GM18868 (cell line): ENCODE data around the gene NASP.

Source experiments
- ATAC-seq: cut with Tn5 transposase; IDR thresholded peaks from one replicate; pipeline ENCODE4 v1.9.1; 2021; ENCODE audit warnings: mild to moderate bottlenecking, moderate library complexity; ENCODE audit not compliant: unreplicated experiment

Gene NASP

DNA sequence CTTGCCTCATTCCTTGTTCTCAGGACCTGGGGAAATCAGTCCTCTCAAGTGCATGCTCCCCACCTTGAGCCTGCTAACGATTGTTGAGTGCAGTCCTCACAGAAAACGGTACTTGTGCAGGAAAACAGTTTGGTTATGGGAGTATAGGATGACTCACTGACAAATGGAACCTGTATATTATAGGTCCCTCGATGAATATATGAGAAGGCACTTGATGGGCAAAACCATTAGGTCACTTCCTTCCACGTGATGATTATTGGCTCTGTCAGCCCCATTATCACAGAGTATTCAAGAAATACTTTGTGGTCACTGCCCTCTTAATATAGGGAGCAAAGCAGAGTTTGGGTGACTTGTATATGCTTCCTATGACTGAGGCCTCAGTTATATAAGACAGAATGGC is 33.8 kb downstream of the NASP start:
- ATAC-seq = no peak

DNA sequence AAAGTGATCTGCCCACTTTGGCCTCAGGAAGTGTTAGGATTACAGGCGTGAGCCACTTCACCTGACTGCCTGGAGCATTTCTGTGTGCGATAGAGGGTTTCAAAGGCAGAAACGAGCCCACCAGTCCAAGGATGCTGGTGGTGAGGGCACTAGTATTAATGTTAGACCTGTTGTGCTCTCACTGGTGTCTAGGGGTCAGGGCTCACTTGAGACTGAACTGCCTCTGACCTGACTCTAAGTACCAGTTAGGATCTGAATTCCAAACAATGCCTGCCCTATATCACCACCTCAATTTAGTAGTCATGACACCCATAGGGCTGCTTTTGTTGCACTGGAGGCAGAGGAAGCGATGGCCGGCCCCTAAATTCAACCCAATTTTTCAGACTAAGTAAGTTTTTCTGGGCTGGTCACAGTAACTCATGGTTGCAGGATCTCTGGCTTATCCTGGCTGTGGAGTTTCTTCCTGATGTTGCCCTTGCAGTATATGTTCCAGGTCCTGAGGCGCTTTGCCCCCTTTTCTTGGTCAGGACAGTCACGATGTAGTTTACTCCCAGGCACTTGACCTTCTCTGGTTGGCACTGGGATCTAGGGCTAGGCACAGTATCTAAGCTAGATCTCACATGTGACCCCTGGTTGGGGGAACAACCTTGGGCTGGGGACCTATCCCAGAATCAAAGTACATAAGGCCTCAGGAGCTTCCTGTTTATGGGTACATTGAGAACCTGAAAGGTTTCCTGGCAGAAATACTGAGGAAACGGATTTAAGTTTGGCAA is 35.5 kb downstream of the NASP start:
- no peak for ATAC-seq

GRCh38 chr1:45620588-45621500 is 37.0 kb downstream of the NASP start:
- no peak for ATAC-seq

DNA sequence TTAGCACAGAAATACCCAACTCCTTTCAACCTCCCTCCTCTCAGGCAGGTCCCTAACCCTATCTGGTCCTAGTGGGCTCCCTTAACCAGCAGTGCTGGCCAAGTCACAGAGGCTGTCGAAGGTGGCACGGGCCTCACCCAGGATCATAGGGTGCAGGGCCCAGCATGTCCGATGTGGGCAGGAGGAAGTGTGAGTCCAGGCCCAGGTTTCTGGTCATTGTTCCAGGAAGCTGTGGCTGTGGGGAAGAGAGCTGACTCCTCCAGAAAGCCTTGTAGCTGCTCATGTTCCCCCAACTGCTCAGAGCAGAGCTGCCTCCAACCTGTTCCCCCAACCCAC is 37.6 kb downstream of the NASP start:
- no peak for ATAC-seq

- ATAC-seq = no peak
Observed at GRCh38 chr1:45621895-45622523, 38.2 kb downstream of the NASP start.

- no peak for ATAC-seq
Observed at GRCh38 chr1:45622524-45623394, 38.9 kb downstream of the NASP start.

DNA sequence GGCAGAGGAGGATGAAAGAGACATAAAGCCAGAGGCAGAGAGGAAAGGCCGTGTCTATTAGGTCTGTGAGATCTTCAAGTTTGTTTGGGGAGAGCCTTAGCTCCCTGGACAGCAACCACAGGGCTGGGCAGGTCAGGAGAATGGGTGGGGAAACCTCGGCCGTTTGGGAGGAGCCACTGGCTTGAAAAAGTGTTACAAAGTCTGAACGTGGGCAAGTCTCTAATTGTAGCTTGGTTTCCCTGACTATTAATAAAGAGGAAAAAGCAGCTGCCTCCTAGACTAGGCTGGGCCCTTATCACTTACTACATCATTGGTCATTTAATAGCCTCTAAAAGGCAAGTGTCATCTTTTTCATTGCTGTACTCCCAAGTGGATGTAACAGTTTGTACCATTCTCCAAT is 40.1 kb downstream of the NASP start, which contains the start of gene CCDC17:
Gene CCDC17, minus strand, starts transcription at position 83 of the 400 bp plus-strand sequence. CDS start 145 bp downstream, outside the sequence.
- no peak for ATAC-seq

DNA sequence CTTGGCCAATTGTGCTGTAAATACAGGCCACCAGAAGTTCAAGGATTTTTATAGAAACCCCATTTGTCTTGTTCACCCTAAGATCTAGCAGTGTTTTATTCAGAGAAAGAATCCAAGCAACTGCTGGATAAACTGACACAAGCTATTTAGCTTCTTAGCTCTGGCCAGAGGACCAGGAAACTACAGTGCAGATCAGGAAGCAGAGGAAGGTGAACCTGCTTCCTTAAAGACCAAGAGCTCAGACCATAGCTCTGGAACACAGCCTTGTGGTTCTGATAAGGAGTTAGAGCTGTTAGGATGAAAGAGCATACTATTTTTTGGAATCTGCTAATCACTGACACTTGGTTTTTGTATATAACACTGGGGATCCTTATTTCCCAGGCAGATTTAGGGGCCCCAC is 45.2 kb downstream of the NASP start:
- no peak for ATAC-seq

DNA sequence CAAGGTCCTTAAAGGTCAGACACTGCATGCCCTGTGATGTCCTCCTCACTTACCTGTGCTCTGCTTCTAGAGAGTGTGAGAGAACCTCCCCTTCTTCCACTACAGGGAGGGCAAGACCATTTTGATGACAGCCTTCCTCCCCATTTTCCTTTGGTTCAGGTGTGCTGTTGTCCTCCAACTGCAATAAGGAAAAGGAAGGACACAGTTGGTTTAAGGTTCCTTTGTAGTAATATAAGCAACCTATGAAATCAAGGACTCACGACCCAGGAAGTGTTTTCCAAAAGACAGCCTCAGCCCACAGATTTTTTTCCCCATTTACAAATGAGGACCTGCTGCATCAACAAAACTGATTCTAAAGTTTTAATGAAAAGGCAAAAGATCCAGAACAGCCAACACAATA is 46.6 kb downstream of the NASP start:
- no peak for ATAC-seq

DNA sequence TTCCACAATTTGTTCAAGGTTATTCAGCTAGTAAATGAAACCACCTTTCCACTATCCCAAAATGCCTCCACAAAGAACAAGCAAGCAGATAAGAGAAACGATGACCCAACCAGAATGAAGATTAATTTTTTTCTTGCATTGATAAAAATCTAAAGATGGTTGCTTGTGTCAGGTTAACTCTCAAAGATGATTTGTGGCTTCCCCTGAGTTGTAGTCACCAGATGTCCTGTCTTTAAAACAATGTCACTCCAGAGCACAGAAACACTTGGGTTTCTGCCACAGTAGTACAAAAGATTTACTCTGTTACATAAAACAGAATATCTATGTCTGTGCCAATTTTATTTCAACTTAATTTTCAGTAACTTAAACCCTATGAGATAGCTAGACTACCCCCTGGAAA is 51.4 kb downstream of the NASP start:
- ATAC-seq = no peak

DNA sequence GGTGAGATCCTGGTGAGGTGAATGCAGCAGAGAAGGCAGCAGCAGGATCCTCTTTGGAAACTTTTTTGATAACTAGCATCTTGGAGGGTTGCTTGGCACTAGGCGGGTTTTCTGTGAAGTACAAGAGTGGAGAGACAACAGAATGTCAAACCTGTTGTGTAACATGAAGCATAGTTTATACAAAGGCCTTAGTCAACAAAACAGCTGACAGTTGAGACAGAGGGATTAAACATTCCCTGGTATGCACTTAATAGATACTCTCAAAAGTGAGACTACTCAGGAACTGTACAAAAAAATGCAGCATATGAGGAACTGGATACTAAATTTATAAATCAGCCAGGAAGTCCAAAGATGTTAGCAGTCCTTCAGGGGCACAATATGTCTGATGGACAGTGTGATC is 56.5 kb downstream of the NASP start:
- ATAC-seq = no peak

- no peak for ATAC-seq
Observed at GRCh38 chr1:45643321-45643720, 59.5 kb downstream of the NASP start.

GRCh38 chr1:45643978-45644377 is 60.1 kb downstream of the NASP start:
- ATAC-seq = no peak

DNA sequence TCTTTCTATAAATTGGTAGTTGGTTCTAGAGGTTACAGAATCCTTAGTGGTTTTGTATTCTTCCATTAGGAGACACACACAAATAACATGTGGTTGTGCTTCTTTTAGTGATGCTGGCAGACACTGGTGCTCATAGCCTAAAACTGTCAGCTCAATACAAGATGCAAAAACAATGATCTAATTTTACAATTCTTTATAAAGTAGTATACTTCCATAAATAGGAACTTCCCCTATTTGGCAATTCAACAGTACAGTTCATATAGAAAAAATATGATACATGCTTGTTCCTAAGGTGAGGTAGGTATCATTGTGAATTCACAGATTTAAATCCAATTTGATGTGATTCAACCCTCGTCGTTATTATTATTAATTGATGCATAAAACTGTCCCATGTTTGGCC is 60.8 kb downstream of the NASP start:
- no peak for ATAC-seq

- ATAC-seq = no peak
Observed at GRCh38 chr1:45647248-45648021, 63.6 kb downstream of the NASP start.

- no peak for ATAC-seq
Observed at GRCh38 chr1:45654540-45655280, 70.9 kb downstream of the NASP start.

GRCh38 chr1:45656573-45657226 is 72.9 kb downstream of the NASP start:
- ATAC-seq = no peak

GRCh38 chr1:45658171-45658570 is 74.3 kb downstream of the NASP start:
- ATAC-seq = no peak

DNA sequence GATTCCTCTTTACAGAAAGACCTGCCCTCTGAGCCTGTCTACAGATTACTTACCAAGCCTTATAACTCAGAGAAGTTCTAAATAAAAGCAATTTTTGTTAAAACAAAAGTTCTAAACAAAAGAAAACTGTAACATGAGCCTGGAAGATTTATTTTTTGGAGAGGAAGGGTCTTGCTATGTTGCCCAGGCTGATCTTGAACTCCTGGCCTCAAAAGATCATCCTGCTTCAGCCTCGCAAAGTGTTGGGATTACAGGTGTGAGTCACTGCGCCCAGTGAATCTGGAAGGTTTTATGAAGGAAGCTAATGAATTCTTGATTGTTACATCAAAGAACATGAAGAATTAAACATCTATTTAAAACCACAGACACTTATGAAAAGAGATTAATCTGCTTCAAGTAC is 75.4 kb downstream of the NASP start:
- ATAC-seq = no peak
